H1 (cell line): ENCODE data around the gene TM9SF1. TPM values are rescaled to one million over a fixed set of nuclear protein-coding genes. Genes with fewer than 3 reads are reported as not detected.

ENCODE experiments used
- CTCF ChIA-PET: fragments of 300-600 bp; sonication (Branson Sonifier 250); formaldehyde crosslinking; loops from one replicate; lab custom pipeline; 2021; ENCODE audit not compliant: partially characterized antibody; lab: Charles Lee
- POLR2A ChIA-PET: fragments of 300-600 bp; sonication (Branson Sonifier 250); formaldehyde crosslinking; loops from one replicate; lab custom pipeline; 2021; ENCODE audit warnings: inconsistent platforms; ENCODE audit not compliant: partially characterized antibody; lab: Charles Lee
- DNase-seq, 2 experiments: peaks; one replicate each; pipeline versions ENCODE4 v3.0.0 to v3.0.0-alpha.2; 2010 to 2022; ENCODE audit warnings: low spot score in 2 of 2, low read depth in 1 of 2, mixed read lengths in 1 of 2
- FAIRE-seq: peaks from 2 replicates; lab custom pipeline; 2011; peaks lifted over from hg19 to GRCh38; lab: Jason Lieb, UNC
- H2AFZ ChIP-seq: 2 replicates; pipeline ENCODE4 v1.8.1; 2012; ENCODE audit warnings: low read length, inconsistent platforms
- H2AK5ac ChIP-seq: 2 replicates; pipeline ENCODE4 v1.6.1; 2013; ENCODE audit warnings: low read depth, low read length
- H2BK120ac ChIP-seq: replicated peaks from 2 replicates; pipeline ENCODE3; 2013; ENCODE audit warnings: low read depth, low read length, inconsistent platforms
- H2BK12ac ChIP-seq: 2 replicates; pipeline ENCODE4 v1.6.1; 2013; ENCODE audit warnings: low read depth, low read length
- H2BK15ac ChIP-seq: 2 replicates; pipeline ENCODE4 v1.6.1; 2013; ENCODE audit warnings: low read length
- H2BK20ac ChIP-seq: 2 replicates; pipeline ENCODE4 v1.6.1; 2013; ENCODE audit warnings: low read length
- H2BK5ac ChIP-seq: 2 replicates; pipeline ENCODE4 v1.6.1; 2013; ENCODE audit warnings: low read depth, low read length
- H3K14ac ChIP-seq: 2 replicates; pipeline ENCODE4 v1.6.1; 2013; ENCODE audit warnings: inconsistent platforms; ENCODE audit not compliant: insufficient read length
- H3K18ac ChIP-seq: 2 replicates; pipeline ENCODE4 v1.6.1; 2013; ENCODE audit warnings: low read length; ENCODE audit errors: extremely low read depth
- H3K23ac ChIP-seq: 2 replicates; pipeline ENCODE4 v1.6.1; 2013; ENCODE audit warnings: inconsistent platforms; ENCODE audit not compliant: insufficient read length
- H3K23me2 ChIP-seq: 2 replicates; pipeline ENCODE4 v1.6.1; 2013; ENCODE audit warnings: low read depth, low read length
- H3K27ac ChIP-seq: 2 replicates; pipeline ENCODE4 v1.6.1; 2011; ENCODE audit warnings: low read depth, low read length, inconsistent platforms
- H3K27me3 ChIP-seq, 4 experiments: replicated peaks in 1 of 4; 1 replicate in 1 of 4; 2 replicates in 3 of 4; pipeline versions ENCODE4 v1.6.1 to v1.8.1; 2011 to 2013; ENCODE audit warnings: low read length in 3 of 4, mild to moderate bottlenecking in 3 of 4, inconsistent platforms in 2 of 4, mixed read lengths in 2 of 4, moderate library complexity in 1 of 4; ENCODE audit not compliant: control insufficient read depth in 3 of 4, insufficient read depth in 3 of 4; ENCODE audit errors: extremely low read depth in 1 of 4
- H3K36me3 ChIP-seq, 4 experiments: 2 replicates each; pipeline versions ENCODE4 v1.6.1 to v1.8.1; 2011 to 2013; ENCODE audit warnings: mild to moderate bottlenecking in 4 of 4, low read length in 3 of 4, moderate library complexity in 2 of 4, control low read depth in 1 of 4, inconsistent platforms in 1 of 4; ENCODE audit not compliant: insufficient read depth in 4 of 4, control insufficient read depth in 2 of 4
- H3K4ac ChIP-seq: replicated peaks from 2 replicates; pipeline ENCODE3; 2013; ENCODE audit warnings: low read length, low read depth, mixed read lengths, inconsistent platforms; ENCODE audit not compliant: insufficient read length
- H3K4me1 ChIP-seq, 4 experiments: replicated peaks in 1 of 4; 1 replicate in 1 of 4; 2 replicates in 3 of 4; pipeline versions ENCODE4 v1.6.1 to v1.8.1; 2011 to 2013; ENCODE audit warnings: low read length in 3 of 4, inconsistent platforms in 2 of 4, mixed read lengths in 1 of 4; ENCODE audit not compliant: insufficient read depth in 4 of 4, control insufficient read depth in 3 of 4
- H3K4me2 ChIP-seq, 2 experiments: 2 replicates each; pipeline versions ENCODE4 v1.6.1 to v1.8.1; 2011 to 2013; ENCODE audit warnings: low read depth in 2 of 2, low read length in 2 of 2, control low read depth in 1 of 2, inconsistent platforms in 1 of 2, mild to moderate bottlenecking in 1 of 2; ENCODE audit not compliant: insufficient read depth in 1 of 2
- H3K4me3 ChIP-seq, 4 experiments: fragments of 200-600, 300-600 bp in 1 of 4; sonication (generic), shearing (Covaris generic), sonication (Bioruptor Twin) in 1 of 4; 2 replicates each; pipeline versions ENCODE4 v1.5.1 to v1.8.1; 2011 to 2016; ENCODE audit warnings: low read length in 4 of 4, low read depth in 3 of 4, control low read depth in 2 of 4, inconsistent platforms in 2 of 4, mild to moderate bottlenecking in 2 of 4, mixed read lengths in 1 of 4, moderate library complexity in 1 of 4; ENCODE audit not compliant: insufficient read depth in 2 of 4; ENCODE audit errors: extremely low read depth in 1 of 4
- H3K56ac ChIP-seq: replicated peaks from 2 replicates; pipeline ENCODE3; 2013; ENCODE audit warnings: low read depth, mild to moderate bottlenecking, mixed read lengths, low read length, inconsistent platforms; ENCODE audit not compliant: insufficient read length
- H3K79me1 ChIP-seq: 2 replicates; pipeline ENCODE4 v1.6.1; 2013; ENCODE audit warnings: low read depth, low read length, control low read depth
- H3K79me2 ChIP-seq, 2 experiments: 2 replicates each; pipeline versions ENCODE4 v1.6.1 to v1.8.1; 2012 to 2013; ENCODE audit warnings: low read length in 2 of 2, mild to moderate bottlenecking in 2 of 2, inconsistent platforms in 1 of 2; ENCODE audit not compliant: insufficient read depth in 2 of 2, control insufficient read depth in 1 of 2
- H3K9ac ChIP-seq, 4 experiments: replicated peaks in 1 of 4; 1 replicate in 1 of 4; 2 replicates in 3 of 4; pipeline versions ENCODE4 v1.6.1 to v1.8.1; 2011 to 2013; ENCODE audit warnings: low read depth in 3 of 4, low read length in 3 of 4, control low read depth in 2 of 4, mild to moderate bottlenecking in 2 of 4, moderate library complexity in 2 of 4, inconsistent platforms in 1 of 4; ENCODE audit errors: extremely low read depth in 1 of 4
- H3K9me3 ChIP-seq, 2 experiments: 2 replicates each; pipeline versions ENCODE4 v1.6.1 to v1.8.1; 2012 to 2013; ENCODE audit warnings: mild to moderate bottlenecking in 2 of 2, moderate library complexity in 2 of 2, control low read depth in 1 of 2, inconsistent platforms in 1 of 2, low read depth in 1 of 2, low read length in 1 of 2, mixed read lengths in 1 of 2; ENCODE audit not compliant: insufficient read depth in 2 of 2
- H4K20me1 ChIP-seq, 2 experiments: replicated peaks in 1 of 2; 2 replicates each; pipeline versions ENCODE3 to v1.8.1; 2011 to 2013; ENCODE audit warnings: inconsistent platforms in 2 of 2, low read length in 2 of 2, mild to moderate bottlenecking in 1 of 2; ENCODE audit not compliant: insufficient read depth in 2 of 2, control insufficient read depth in 1 of 2
- H4K5ac ChIP-seq: 2 replicates; pipeline ENCODE4 v1.6.1; 2013; ENCODE audit warnings: low read length, low read depth, mixed read lengths, inconsistent platforms; ENCODE audit not compliant: insufficient read length
- H4K8ac ChIP-seq: 2 replicates; pipeline ENCODE4 v1.8.0; 2013; ENCODE audit warnings: mild to moderate bottlenecking, moderate library complexity, low read length, inconsistent platforms; ENCODE audit not compliant: insufficient read depth; ENCODE audit errors: extremely low read depth
- H4K91ac ChIP-seq: replicated peaks from 2 replicates; pipeline ENCODE3; 2013; ENCODE audit warnings: low read length, mixed read lengths, inconsistent platforms; ENCODE audit not compliant: insufficient read length
- HDAC2 ChIP-seq, 2 experiments: fragments of 300-600 bp in 1 of 2; sonication (generic) in 1 of 2; IDR thresholded peaks; 2 replicates each; pipeline ENCODE4 v1.6.1; 2011 to 2012; ENCODE audit warnings: low read depth in 2 of 2, low read length in 2 of 2, mild to moderate bottlenecking in 2 of 2, moderate library complexity in 2 of 2, borderline replicate concordance in 1 of 2, inconsistent platforms in 1 of 2
- KDM4A ChIP-seq: IDR thresholded peaks from one replicate; pipeline ENCODE4 v1.7.1; 2012; ENCODE audit warnings: low read depth, mild to moderate bottlenecking, moderate library complexity, low read length, inconsistent platforms; ENCODE audit not compliant: severe bottlenecking
- POLR2A ChIP-seq, 2 experiments: IDR thresholded peaks; 1 replicate in 1 of 2; 2 replicates in 1 of 2; pipeline ENCODE4 v1.6.1; 2011; ENCODE audit warnings: low read depth in 2 of 2, low read length in 2 of 2, mild to moderate bottlenecking in 2 of 2; ENCODE audit errors: control extremely low read depth in 1 of 2
- RFX5 ChIP-seq: IDR thresholded peaks from 2 replicates; pipeline ENCODE4 v1.6.1; 2011; ENCODE audit warnings: low read depth, low read length, improper control_type of control experiment, borderline replicate concordance
- RNF2 ChIP-seq: fragments of 200-900, 300-1000 bp; sonication (generic); IDR thresholded peaks from 2 replicates; pipeline ENCODE4 v1.7.1; 2016; ENCODE audit warnings: borderline replicate concordance, low read depth, mild to moderate bottlenecking, antibody characterized with exemption, low read length; ENCODE audit not compliant: poor library complexity, severe bottlenecking; ENCODE audit errors: missing control alignments
- SAP30 ChIP-seq: fragments of 300-600 bp; sonication (generic); IDR thresholded peaks from 2 replicates; pipeline ENCODE4 v1.7.1; 2012; ENCODE audit warnings: low read length, moderate library complexity, mild to moderate bottlenecking, inconsistent platforms; ENCODE audit not compliant: insufficient read depth, insufficient replicate concordance
- SP4 ChIP-seq: IDR thresholded peaks from 2 replicates; pipeline ENCODE4 v1.6.1; 2012; ENCODE audit warnings: low read length, inconsistent platforms
- TCF12 ChIP-seq: IDR thresholded peaks from 2 replicates; pipeline ENCODE4 v1.6.1; 2011; ENCODE audit warnings: low read depth, mild to moderate bottlenecking, low read length
- YY1 ChIP-seq: IDR thresholded peaks from 2 replicates; pipeline ENCODE4 v1.6.1; 2011; ENCODE audit warnings: low read depth, mild to moderate bottlenecking, low read length
- WGBS, 2 experiments: shearing (Covaris generic) in 1 of 2; methylation state at CpG; one replicate each; pipeline versions ENCODE4 v1.1.6 to v1.1.7; 2013 to 2015; ENCODE audit warnings: low lambda C conversion rate in 2 of 2, mixed read lengths in 2 of 2, inconsistent platforms in 1 of 2, low coverage in 1 of 2, missing lambda C conversion rate in 1 of 2; ENCODE audit not compliant: insufficient replicate concordance in 2 of 2, insufficient coverage in 1 of 2, insufficient read length in 1 of 2; ENCODE audit errors: extremely low coverage in 1 of 2, missing lambda C conversion rate in 1 of 2; 5-methylcytosine and 5-hydroxymethylcytosine counted together
- polyA plus RNA-seq, 7 experiments: library from polyadenylated mRNA; depleted of rRNA in 3 of 7; stranded (reverse) in 5 of 7; unstranded in 2 of 7; fragments of >200 nt in 5 of 7; fragments of 200-250 nt in 2 of 7; gene quantifications; 1 replicate in 5 of 7; 2 replicates in 1 of 7; 4 replicates in 1 of 7; pipeline versions ENCODE4 v1.2.1 to v1.2.3, GENCODE V29; 2011 to 2013; ENCODE audit warnings: missing spikeins in 2 of 7, mixed read lengths in 2 of 7
- total RNA-seq: library from RNA; stranded (reverse); fragmentation: NEBNext Ultra II Directional; extraction: Animal tissue kit (Norgen Biotek cat#: 25700); gene quantifications from 2 replicates; pipeline ENCODE4 v1.2.1, GENCODE V29; 2021
- TF ChIP-seq, protein P1 (sequence below): IDR thresholded peaks from 2 replicates; pipeline ENCODE4 v1.6.1; 2011; ENCODE audit warnings: low read depth, mild to moderate bottlenecking, low read length; ENCODE audit not compliant: insufficient read depth
- TF ChIP-seq, protein P2 (sequence below): IDR thresholded peaks from 2 replicates; pipeline ENCODE4 v1.6.1; 2011; ENCODE audit warnings: low read length, improper control_type of control experiment

Gene TM9SF1
- total and polyA plus RNA-seq, 2 of the 8 experiments (the other 6 are each of a cell fraction or from before 2014, with no cell fraction given): 22.2 to 29.2 TPM

DNA sequence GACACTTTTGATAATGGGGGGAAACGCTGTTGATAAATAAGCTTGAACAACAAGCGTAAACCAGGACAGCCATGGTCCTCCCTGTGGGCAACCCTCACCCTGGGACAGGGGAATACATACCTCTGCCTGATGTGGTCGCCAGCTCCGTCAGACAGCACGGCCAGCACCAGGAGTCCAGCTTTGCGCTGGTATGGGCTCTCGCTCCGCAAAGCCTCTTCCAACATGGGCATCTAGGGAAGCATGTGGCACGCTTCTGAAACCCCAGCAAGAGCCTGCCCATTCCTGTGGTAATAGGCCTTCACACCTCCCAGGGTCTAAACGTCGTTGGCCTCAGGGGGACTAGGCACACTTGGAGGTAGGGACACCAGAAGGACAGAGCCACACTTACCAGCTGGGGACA lies 9.5 kb downstream of the TM9SF1 start:
- H3K4me3 ChIP-seq: no peak overlapping the region
- H2BK120ac ChIP-seq: no peak overlapping the region
- H3K4me2 ChIP-seq: no peak overlapping the region
- H4K5ac ChIP-seq: no peak overlapping the region
- no peak overlapping the region for H2BK15ac ChIP-seq
- peaks cover 0 to 13% of the 10 kb centered on the region in 2 experiments; a peak in 2 of 4 replicates for H3K79me2 ChIP-seq
- no peak overlapping the region for H3K18ac ChIP-seq
- ChIA-PET POLR2A (interaction anchor here (0.8 to 9.3 kb wide), 10 partner anchors 9 to 86 kb away, joined by 3 to 158 read pairs (median 4); partner anchors contain the start of genes CHMP4A, PSME2, REC8 and RNF31), CTCF (interaction anchor here (1.1 to 4.1 kb wide), 3 partner anchors 12 to 38 kb away, joined by 3 to 16 read pairs (median 5); partner anchors contain the start of genes IRF9 and RNF31)
- no peak for FAIRE-seq
- no peak overlapping the region for H2BK5ac ChIP-seq
- peaks cover 17 to 61% (median 49%) of the 10 kb centered on the region in 4 experiments; a peak in 7 of 8 replicates for H3K36me3 ChIP-seq
- no peak overlapping the region for H3K4ac ChIP-seq
- H3K79me1 ChIP-seq: peaks cover 14% of the 10 kb centered on the region
- H3K56ac ChIP-seq: no peak overlapping the region
- peaks cover 0 to 7% (median 4%) of the 10 kb centered on the region in 4 experiments; a peak in 6 of 7 replicates for H3K4me1 ChIP-seq
- H4K91ac ChIP-seq: no peak overlapping the region
- H3K27ac ChIP-seq: no peak overlapping the region
- H2BK12ac ChIP-seq: 0 out of 2 replicates have a peak overlapping the region, but pooled peaks have one; percentile 9
- H3K14ac ChIP-seq: no peak overlapping the region
- H3K23ac ChIP-seq: no peak overlapping the region
- H4K8ac ChIP-seq: no peak overlapping the region
- peaks cover 0 to 20% of the 10 kb centered on the region in 2 experiments for H4K20me1 ChIP-seq
- H3K27me3 ChIP-seq: no peaks in the 10 kb centered on the region
- no peak overlapping the region for H3K9ac ChIP-seq
- H2AK5ac ChIP-seq: no peak overlapping the region
- no peak for DNase-seq
- no peaks in the 10 kb centered on the region for H3K9me3 ChIP-seq
- WGBS, 2 experiments: 95% methylated on average over 11 of the region's 11 CpGs; no CpG with 5 or more reads in 1 of the 2 experiments
- H2BK20ac ChIP-seq: no peak overlapping the region
- peaks cover 5% of the 10 kb centered on the region for H3K23me2 ChIP-seq
- H2AFZ ChIP-seq: no peak overlapping the region
- TF ChIP-seq RNF2 (no peak), TCF12 (no peak), SAP30 (no peak), SP4 (no peak), YY1 (no peak), RFX5 (no peak), HDAC2 (IDR thresholded peaks at IDR 0.05; ENCODE audit: borderline replicate concordance in 1 of 2, low read depth in 2 of 2, low read length in 2 of 2) (no peak), KDM4A (no peak), POLR2A (IDR thresholded peaks at IDR 0.05; ENCODE audit: control extremely low read depth in 1 of 2, low read depth in 2 of 2, low read length in 2 of 2) (no peak)
- TF ChIP-seq, protein P1, sequence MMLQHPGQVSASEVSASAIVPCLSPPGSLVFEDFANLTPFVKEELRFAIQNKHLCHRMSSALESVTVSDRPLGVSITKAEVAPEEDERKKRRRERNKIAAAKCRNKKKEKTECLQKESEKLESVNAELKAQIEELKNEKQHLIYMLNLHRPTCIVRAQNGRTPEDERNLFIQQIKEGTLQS: no peak
- TF ChIP-seq, protein P2, sequence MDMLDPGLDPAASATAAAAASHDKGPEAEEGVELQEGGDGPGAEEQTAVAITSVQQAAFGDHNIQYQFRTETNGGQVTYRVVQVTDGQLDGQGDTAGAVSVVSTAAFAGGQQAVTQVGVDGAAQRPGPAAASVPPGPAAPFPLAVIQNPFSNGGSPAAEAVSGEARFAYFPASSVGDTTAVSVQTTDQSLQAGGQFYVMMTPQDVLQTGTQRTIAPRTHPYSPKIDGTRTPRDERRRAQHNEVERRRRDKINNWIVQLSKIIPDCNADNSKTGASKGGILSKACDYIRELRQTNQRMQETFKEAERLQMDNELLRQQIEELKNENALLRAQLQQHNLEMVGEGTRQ: no peak
